GM12873 (cell line): ENCODE measurements around the gene ITPRID2.
A peak's percentile ranks its signal among the peaks of the same experiment; 100 is the strongest.

Experiments used
- TF ChIP-seq, protein P1 (sequence below): IDR thresholded peaks from 2 replicates; pipeline ENCODE4 v1.5.1; 2012; ENCODE audit warnings: low read depth, mild to moderate bottlenecking, moderate library complexity, low read length, control low read depth; ENCODE audit not compliant: insufficient read depth; ENCODE audit errors: missing control alignments

The ITPRID2 gene

GRCh38 chr2:181962142-181962541 is 70.6 kb downstream of the ITPRID2 start:
- TF ChIP-seq, protein P1, sequence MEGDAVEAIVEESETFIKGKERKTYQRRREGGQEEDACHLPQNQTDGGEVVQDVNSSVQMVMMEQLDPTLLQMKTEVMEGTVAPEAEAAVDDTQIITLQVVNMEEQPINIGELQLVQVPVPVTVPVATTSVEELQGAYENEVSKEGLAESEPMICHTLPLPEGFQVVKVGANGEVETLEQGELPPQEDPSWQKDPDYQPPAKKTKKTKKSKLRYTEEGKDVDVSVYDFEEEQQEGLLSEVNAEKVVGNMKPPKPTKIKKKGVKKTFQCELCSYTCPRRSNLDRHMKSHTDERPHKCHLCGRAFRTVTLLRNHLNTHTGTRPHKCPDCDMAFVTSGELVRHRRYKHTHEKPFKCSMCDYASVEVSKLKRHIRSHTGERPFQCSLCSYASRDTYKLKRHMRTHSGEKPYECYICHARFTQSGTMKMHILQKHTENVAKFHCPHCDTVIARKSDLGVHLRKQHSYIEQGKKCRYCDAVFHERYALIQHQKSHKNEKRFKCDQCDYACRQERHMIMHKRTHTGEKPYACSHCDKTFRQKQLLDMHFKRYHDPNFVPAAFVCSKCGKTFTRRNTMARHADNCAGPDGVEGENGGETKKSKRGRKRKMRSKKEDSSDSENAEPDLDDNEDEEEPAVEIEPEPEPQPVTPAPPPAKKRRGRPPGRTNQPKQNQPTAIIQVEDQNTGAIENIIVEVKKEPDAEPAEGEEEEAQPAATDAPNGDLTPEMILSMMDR = no peak

- TF ChIP-seq, protein P1 = peak; percentile 19
Observed at GRCh38 chr2:181970160-181970794, 78.7 kb downstream of the ITPRID2 start.

- TF ChIP-seq, protein P1 = no peak
Observed at GRCh38 chr2:181971032-181971431, 79.5 kb downstream of the ITPRID2 start.

DNA sequence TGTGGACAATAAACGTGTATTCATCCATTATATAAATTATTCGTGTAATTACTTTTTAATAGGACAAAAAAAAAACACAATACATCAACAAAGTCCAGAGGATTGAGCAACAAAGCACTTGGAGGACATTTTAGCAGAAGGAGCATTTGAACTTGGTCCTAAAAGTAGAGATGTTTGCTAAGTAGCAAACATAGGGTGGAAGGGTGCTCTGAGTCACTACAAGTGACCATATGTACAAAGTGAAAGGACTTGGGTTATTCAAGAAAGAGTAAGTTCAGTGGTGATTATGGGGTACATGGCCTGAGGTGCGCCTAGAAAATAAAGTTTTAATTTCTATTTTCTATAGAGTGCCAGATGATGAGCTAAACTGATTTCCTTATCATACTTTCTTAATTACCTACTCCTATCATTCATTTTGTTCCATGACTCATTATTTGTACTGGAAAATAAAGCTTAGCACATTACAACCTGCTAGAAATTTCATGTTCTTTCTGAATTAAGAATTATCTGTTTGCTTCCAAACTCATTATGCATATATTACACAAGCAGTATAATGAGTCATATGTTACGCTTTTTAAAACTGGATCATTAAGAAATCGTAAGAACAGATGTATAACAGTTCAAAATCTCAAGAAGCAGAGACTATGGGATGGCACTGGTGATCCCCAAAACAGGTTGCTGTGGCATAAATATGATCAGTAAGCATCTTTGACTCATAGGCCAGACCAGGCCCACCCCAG is 81.1 kb downstream of the ITPRID2 start:
- TF ChIP-seq, protein P1 = no peak

DNA sequence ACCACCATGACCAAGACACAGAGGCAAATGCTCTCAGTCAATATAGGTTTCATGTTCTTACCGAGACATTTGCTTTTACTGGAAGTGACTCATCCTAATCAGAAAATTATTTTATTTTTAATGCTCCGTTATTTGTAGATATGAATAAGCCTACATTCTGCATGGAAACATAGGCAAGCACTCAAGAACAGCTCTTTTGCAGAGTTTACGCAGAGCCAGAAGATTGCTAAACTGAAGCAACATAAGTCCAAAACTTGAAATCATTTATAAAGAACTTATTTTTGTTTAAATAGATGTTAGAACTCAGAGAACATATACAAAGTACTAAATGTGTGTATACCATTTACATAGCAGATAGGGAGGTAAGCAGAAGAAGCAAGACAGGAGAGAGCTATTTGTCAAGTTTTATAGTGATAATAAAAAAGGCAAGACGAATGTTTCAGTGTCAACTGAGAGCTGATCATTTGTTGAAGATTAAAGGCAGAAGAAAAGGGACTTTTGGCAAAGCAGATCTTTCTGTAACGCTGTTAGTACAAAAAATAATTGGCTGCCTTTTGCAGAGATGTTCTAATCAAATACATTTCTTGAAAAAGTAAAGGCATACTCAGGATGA is 81.7 kb downstream of the ITPRID2 start:
- TF ChIP-seq, protein P1 = no peak

GRCh38 chr2:181977661-181978350 is 86.3 kb downstream of the ITPRID2 start:
- TF ChIP-seq, protein P1 = no peak

GRCh38 chr2:181978351-181979150 is 87.0 kb downstream of the ITPRID2 start:
- TF ChIP-seq, protein P1 = no peak
